NCI-H510A treated with DMSO at 0.1 percent for 48 hours (cell line): ENCODE data around the gene ESPN.
A peak's percentile ranks its signal among the peaks of the same experiment; 100 is the strongest.

Experiments
- DNase-seq: peaks from one replicate; lab custom pipeline; 2025; lab: John Stamatoyannopoulos, UW

ESPN gene

GRCh38 chr1:6465461-6466005 is 41.0 kb downstream of the ESPN start:
- DNase-seq: peak; percentile 74

GRCh38 chr1:6466023-6466422 is 41.4 kb downstream of the ESPN start, which contains the start of gene TNFRSF25:
TNFRSF25 (minus strand) TSS chr1:6466173; CDS start chr1:6466107, 66 bp downstream.
- DNase-seq: peak; percentile 77

- DNase-seq: no peak
Measured at GRCh38 chr1:6466751-6467150, 42.2 kb downstream of the ESPN start.

GRCh38 chr1:6467224-6467623 is 42.6 kb downstream of the ESPN start:
- DNase-seq: no peak

- DNase-seq: no peak
Measured at GRCh38 chr1:6467744-6468688, 43.4 kb downstream of the ESPN start.

- no peak for DNase-seq
Measured at GRCh38 chr1:6468729-6469461, 44.3 kb downstream of the ESPN start.

- no peak for DNase-seq
Measured at GRCh38 chr1:6470132-6471085, 45.8 kb downstream of the ESPN start.

GRCh38 chr1:6471086-6471969 is 46.8 kb downstream of the ESPN start:
- DNase-seq: no peak

GRCh38 chr1:6471970-6472368 is 47.4 kb downstream of the ESPN start:
- no peak for DNase-seq

- no peak for DNase-seq
Measured at GRCh38 chr1:6472391-6472790, 47.8 kb downstream of the ESPN start.

- no peak for DNase-seq
Measured at GRCh38 chr1:6473156-6473555, 48.6 kb downstream of the ESPN start.

GRCh38 chr1:6473974-6474814 is 49.6 kb downstream of the ESPN start:
- DNase-seq: peak; percentile 98

- DNase-seq: peak; percentile 68
Measured at GRCh38 chr1:6474815-6475282, 50.3 kb downstream of the ESPN start.

GRCh38 chr1:6475381-6476133 is 51.0 kb downstream of the ESPN start:
- DNase-seq: peak; percentile 45

- DNase-seq: no peak
Measured at GRCh38 chr1:6476483-6476882, 51.9 kb downstream of the ESPN start.

- no peak for DNase-seq
Measured at GRCh38 chr1:6477039-6477820, 52.7 kb downstream of the ESPN start.

GRCh38 chr1:6481820-6482219 is 57.2 kb downstream of the ESPN start:
- no peak for DNase-seq
